GM21737 (cell line): ENCODE data around the gene NFIX.

Experiments used
- ATAC-seq: cut with Tn5 transposase; IDR thresholded peaks from one replicate; pipeline ENCODE4 v1.9.1; 2021; ENCODE audit warnings: mild to moderate bottlenecking, moderate library complexity; ENCODE audit not compliant: unreplicated experiment

NFIX gene

GRCh38 chr19:13139633-13140311, 144.5 kb downstream of the NFIX start:
- no peak for ATAC-seq

DNA sequence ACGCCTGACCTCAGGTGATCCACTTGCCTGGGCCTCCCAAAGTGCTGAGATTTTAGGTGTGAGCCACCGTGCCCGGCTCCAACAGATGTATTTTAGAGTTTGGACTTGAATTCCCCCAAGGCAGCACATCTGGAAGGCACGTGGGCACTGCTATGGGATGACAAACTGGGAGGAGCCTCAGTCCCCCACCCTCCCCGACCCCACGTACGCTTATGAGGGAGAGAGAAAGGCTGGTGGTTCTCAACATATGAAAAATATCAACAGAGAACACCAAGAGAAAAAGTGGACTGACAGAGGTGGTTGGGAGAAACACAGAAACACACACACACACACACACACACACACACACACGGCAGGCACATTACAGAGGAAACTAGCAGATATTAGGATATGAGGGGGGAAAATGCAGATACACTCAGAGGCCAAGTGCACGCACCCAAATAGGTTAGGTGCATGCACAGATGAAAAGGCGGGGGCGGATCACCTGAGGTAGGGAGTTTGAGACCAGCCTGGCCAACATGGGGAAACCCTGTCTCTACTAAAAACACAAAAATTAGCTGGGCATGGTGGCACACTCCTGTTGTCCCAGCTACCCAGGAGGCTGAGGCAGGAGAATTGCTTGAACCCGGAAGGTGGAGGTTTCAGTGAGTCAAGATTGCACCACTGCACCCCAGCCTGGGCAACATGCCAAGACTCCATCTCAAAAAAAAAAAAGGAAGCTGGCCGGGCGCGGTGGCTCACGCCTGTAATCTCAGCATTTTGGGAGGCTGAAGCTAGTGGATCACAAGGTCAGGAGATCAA, 151.7 kb downstream of the NFIX start:
- ATAC-seq = no peak
